ENCODE results near the gene ZAP70.
"Not testable (repeated sequence)": the region's sequence is repeated elsewhere in the genome, so short reads cannot be mapped to it uniquely, and the experiment has no call there.

Gene ZAP70

GRCh38 chr2:97713296-97714083, at the start of gene ZAP70:
Gene ZAP70 (plus strand): TSS chr2:97713576. CDS start chr2:97724037, 10,461 bp downstream.
- no peak for DNase-seq

GRCh38 chr2:97663626-97663961, 49.8 kb upstream of the ZAP70 start:
- no peak for DNase-seq

- peak; percentile 99 for DNase-seq
These were observed 49.3 kb upstream of the ZAP70 start, which contains the start of gene ACTR1B for GRCh38 chr2:97663962-97664635. Gene ACTR1B (minus strand): TSS chr2:97664044. CDS start chr2:97663890, 154 bp downstream.

- no peak for DNase-seq
These were observed 48.8 kb upstream of the ZAP70 start for GRCh38 chr2:97664636-97664970.

GRCh38 chr2:97669448-97669847, 43.9 kb upstream of the ZAP70 start, which contains the start of gene C2orf92:
Gene C2orf92 (plus strand): TSS chr2:97669713. CDS start chr2:97669789, 76 bp downstream.
- DNase-seq: no peak

GRCh38 chr2:97670471-97670870, 42.9 kb upstream of the ZAP70 start:
- DNase-seq: no peak

GRCh38 chr2:97671526-97671925, 41.9 kb upstream of the ZAP70 start:
- DNase-seq: no peak

- DNase-seq: not testable (repeated sequence)
These were observed 40.7 kb upstream of the ZAP70 start for GRCh38 chr2:97672606-97673140.

GRCh38 chr2:97673182-97673914, 40.0 kb upstream of the ZAP70 start:
- no peak for DNase-seq

GRCh38 chr2:97673915-97674283, 39.5 kb upstream of the ZAP70 start:
- no peak for DNase-seq

- no peak for DNase-seq
These were observed 37.8 kb upstream of the ZAP70 start for GRCh38 chr2:97675430-97676113.

- DNase-seq: no peak
These were observed 36.8 kb upstream of the ZAP70 start for GRCh38 chr2:97676620-97677019.

GRCh38 chr2:97677480-97677879, 35.9 kb upstream of the ZAP70 start:
- no peak for DNase-seq

GRCh38 chr2:97678298-97678697, 35.1 kb upstream of the ZAP70 start:
- no peak for DNase-seq

- not testable (repeated sequence) for DNase-seq
These were observed 26.1 kb upstream of the ZAP70 start for GRCh38 chr2:97687235-97687634.

GRCh38 chr2:97688062-97688827, 25.1 kb upstream of the ZAP70 start:
- no peak for DNase-seq

GRCh38 chr2:97691166-97691565, 22.2 kb upstream of the ZAP70 start:
- no peak for DNase-seq

- no peak for DNase-seq
These were observed 19.9 kb upstream of the ZAP70 start for GRCh38 chr2:97693476-97693875.

- DNase-seq: no peak
These were observed 17.6 kb upstream of the ZAP70 start for GRCh38 chr2:97695744-97696143.

GRCh38 chr2:97697252-97698235, 15.8 kb upstream of the ZAP70 start:
- DNase-seq: peak; percentile 84

GRCh38 chr2:97698530-97698929, 14.8 kb upstream of the ZAP70 start:
- no peak for DNase-seq

All from kidney glomerular epithelial cell (primary cell).